ENCODE results near the gene DIDO1.
A peak's percentile ranks its signal among the peaks of the same experiment; 100 is the strongest.

GRCh38 chr20:62907384-62908317, 18.7 kb downstream of the DIDO1 start:
- TF ChIP-seq, protein P1, sequence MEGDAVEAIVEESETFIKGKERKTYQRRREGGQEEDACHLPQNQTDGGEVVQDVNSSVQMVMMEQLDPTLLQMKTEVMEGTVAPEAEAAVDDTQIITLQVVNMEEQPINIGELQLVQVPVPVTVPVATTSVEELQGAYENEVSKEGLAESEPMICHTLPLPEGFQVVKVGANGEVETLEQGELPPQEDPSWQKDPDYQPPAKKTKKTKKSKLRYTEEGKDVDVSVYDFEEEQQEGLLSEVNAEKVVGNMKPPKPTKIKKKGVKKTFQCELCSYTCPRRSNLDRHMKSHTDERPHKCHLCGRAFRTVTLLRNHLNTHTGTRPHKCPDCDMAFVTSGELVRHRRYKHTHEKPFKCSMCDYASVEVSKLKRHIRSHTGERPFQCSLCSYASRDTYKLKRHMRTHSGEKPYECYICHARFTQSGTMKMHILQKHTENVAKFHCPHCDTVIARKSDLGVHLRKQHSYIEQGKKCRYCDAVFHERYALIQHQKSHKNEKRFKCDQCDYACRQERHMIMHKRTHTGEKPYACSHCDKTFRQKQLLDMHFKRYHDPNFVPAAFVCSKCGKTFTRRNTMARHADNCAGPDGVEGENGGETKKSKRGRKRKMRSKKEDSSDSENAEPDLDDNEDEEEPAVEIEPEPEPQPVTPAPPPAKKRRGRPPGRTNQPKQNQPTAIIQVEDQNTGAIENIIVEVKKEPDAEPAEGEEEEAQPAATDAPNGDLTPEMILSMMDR (conservative IDR thresholded peaks at IDR 0.05 in 1 of 2, IDR thresholded peaks at IDR 0.05 in 1 of 2; ENCODE audit: low read depth in 1 of 2, low read length in 2 of 2) = peak; percentile 6 to 56
- TF ChIP-seq EZH2 (IDR thresholded peaks at IDR 0.05; ENCODE audit: low read length, missing control alignments) = no peak
